GM19043 (cell line): ENCODE results near the gene ZNF620.
"Not testable (repeated sequence)": the region's sequence is repeated elsewhere in the genome, so short reads cannot be mapped to it uniquely, and the experiment has no call there.

ENCODE experiments used
- ATAC-seq: cut with Tn5 transposase; IDR thresholded peaks from one replicate; pipeline ENCODE4 v1.9.1; 2021; ENCODE audit warnings: low read depth; ENCODE audit not compliant: unreplicated experiment

ZNF620 gene

GRCh38 chr3:40499952-40500351, 5.9 kb upstream of the ZNF620 start:
- ATAC-seq: no peak

GRCh38 chr3:40502034-40502433, 3.8 kb upstream of the ZNF620 start:
- no peak for ATAC-seq

GRCh38 chr3:40504636-40505430, 1.0 kb upstream of the ZNF620 start:
- no peak for ATAC-seq

GRCh38 chr3:40511031-40511718, 5.3 kb downstream of the ZNF620 start:
- ATAC-seq: no peak

GRCh38 chr3:40516201-40516600, 10.4 kb downstream of the ZNF620 start:
- ATAC-seq: no peak

- no peak for ATAC-seq
Measured at GRCh38 chr3:40518067-40518466, 12.2 kb downstream of the ZNF620 start.

- ATAC-seq: no peak
Measured at GRCh38 chr3:40518848-40519247, 13.0 kb downstream of the ZNF620 start.

- ATAC-seq: no peak
Measured at GRCh38 chr3:40521254-40521653, 15.4 kb downstream of the ZNF620 start.

GRCh38 chr3:40523781-40524180, 17.9 kb downstream of the ZNF620 start:
- no peak for ATAC-seq

- no peak for ATAC-seq
Measured at GRCh38 chr3:40524222-40524567, 18.4 kb downstream of the ZNF620 start.

- ATAC-seq: peak; percentile 99
Measured at GRCh38 chr3:40524568-40525285, 18.9 kb downstream of the ZNF620 start, which contains the start of gene ZNF621. ZNF621 (plus strand) TSS chr3:40524960; CDS start chr3:40525841, 881 bp downstream.

GRCh38 chr3:40528426-40528825, 22.6 kb downstream of the ZNF620 start:
- no peak for ATAC-seq

GRCh38 chr3:40532252-40532651, 26.4 kb downstream of the ZNF620 start:
- no peak for ATAC-seq

- ATAC-seq: no peak
Measured at GRCh38 chr3:40534283-40534682, 28.4 kb downstream of the ZNF620 start.

GRCh38 chr3:40546816-40547215, 41.0 kb downstream of the ZNF620 start:
- ATAC-seq: no peak

GRCh38 chr3:40550167-40550566, 44.3 kb downstream of the ZNF620 start:
- no peak for ATAC-seq

GRCh38 chr3:40557575-40558161, 51.8 kb downstream of the ZNF620 start:
- ATAC-seq: no peak

GRCh38 chr3:40562482-40562881, 56.6 kb downstream of the ZNF620 start:
- not testable (repeated sequence) for ATAC-seq

- ATAC-seq: not testable (repeated sequence)
Measured at GRCh38 chr3:40565629-40566028, 59.8 kb downstream of the ZNF620 start.

- no peak for ATAC-seq
Measured at GRCh38 chr3:40566694-40567093, 60.9 kb downstream of the ZNF620 start.
